GM12891 (cell line): ENCODE results near the gene TUBGCP2.

Experiments
- POLR2A ChIP-seq: IDR thresholded peaks from 2 replicates; pipeline ENCODE4 v1.6.1; 2011; ENCODE audit warnings: low read depth, low read length, control low read depth
- POLR2AphosphoS5 ChIP-seq: IDR thresholded peaks from 2 replicates; pipeline ENCODE4 v1.6.1; 2011; ENCODE audit warnings: low read depth, low read length, control low read depth
- SPI1 ChIP-seq: IDR thresholded peaks from 2 replicates; pipeline ENCODE4 v1.6.1; 2011; ENCODE audit warnings: low read depth, low read length, control low read depth
- TAF1 ChIP-seq: IDR thresholded peaks from 2 replicates; pipeline ENCODE4 v1.6.1; 2011; ENCODE audit warnings: low read depth, low read length, control low read depth

GRCh38 chr10:133294189-133294588, 14.5 kb downstream of the TUBGCP2 start:
- no peak for TF ChIP-seq POLR2A
- no peak for TF ChIP-seq TAF1
- no peak for TF ChIP-seq SPI1
- TF ChIP-seq POLR2AphosphoS5, result no peak
